ENCODE measurements around the gene SMIM12. TPM values are rescaled to one million over a fixed set of nuclear protein-coding genes. Genes with fewer than 3 reads are reported as not detected.

Gene SMIM12
- polyA plus RNA-seq, 2 of the 4 experiments (the other 2 are of a cell fraction) = 35.8 to 37.5 TPM

DNA sequence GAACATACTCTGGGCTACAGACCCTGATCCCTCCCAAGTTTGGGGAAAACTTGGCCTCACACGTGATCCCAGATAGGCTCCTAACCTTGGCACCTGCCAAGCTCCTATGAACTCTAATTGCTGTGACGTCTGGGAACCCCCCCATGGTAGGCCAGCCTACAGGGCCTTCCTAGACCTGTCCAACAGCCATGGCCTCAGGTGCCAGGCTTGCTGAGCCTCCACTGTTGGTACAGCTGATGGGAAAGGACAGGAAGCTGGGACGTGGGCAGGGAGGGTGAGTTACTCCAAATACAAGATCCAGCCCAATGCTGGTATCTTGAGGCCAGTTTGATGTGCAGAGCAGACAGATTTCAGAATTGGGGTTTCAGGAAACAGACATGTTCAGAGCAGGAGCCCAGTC is 19.1 kb downstream of the SMIM12 start:
- DNase-seq (ENCODE audit: low read depth in 1 of 2, low spot score in 1 of 2) (no peak), ATAC-seq (no peak), FAIRE-seq (no peak)
- POLR2A ChIA-PET = no interaction called here
- no peaks in the 10 kb centered on the region for H3K9me3 ChIP-seq
- H3K4me1 ChIP-seq = no peaks in the 10 kb centered on the region
- CTCF ChIA-PET = interaction anchor here (0.9 to 3.4 kb wide), 2 partner anchors 12 to 19 kb away, joined by 4 to 22 read pairs; partner anchors contain the start of gene SMIM12
- TF ChIP-seq, protein P1, sequence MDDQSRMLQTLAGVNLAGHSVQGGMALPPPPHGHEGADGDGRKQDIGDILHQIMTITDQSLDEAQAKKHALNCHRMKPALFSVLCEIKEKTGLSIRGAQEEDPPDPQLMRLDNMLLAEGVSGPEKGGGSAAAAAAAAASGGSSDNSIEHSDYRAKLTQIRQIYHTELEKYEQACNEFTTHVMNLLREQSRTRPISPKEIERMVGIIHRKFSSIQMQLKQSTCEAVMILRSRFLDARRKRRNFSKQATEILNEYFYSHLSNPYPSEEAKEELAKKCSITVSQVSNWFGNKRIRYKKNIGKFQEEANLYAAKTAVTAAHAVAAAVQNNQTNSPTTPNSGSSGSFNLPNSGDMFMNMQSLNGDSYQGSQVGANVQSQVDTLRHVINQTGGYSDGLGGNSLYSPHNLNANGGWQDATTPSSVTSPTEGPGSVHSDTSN (IDR thresholded peaks at IDR 0.05) = no peak
- no peak for TF ChIP-seq KDM5A (IDR thresholded peaks at IDR 0.05)
- TF ChIP-seq FOSB (CRISPR knock-in tag; IDR thresholded peaks at IDR 0.05) = no peak
- TF ChIP-seq RFX5 (IDR thresholded peaks at IDR 0.05) = no peak
- no peak for TF ChIP-seq NPAS2 (CRISPR knock-in tag; IDR thresholded peaks at IDR 0.05; ENCODE audit: borderline replicate concordance)
- no peak for TF ChIP-seq HEYL (CRISPR knock-in tag; IDR thresholded peaks at IDR 0.05)
- TF ChIP-seq POLR2AphosphoS2 (conservative IDR thresholded peaks at IDR 0.05; ENCODE audit: low read length) = no peak
- TF ChIP-seq POLR2A (IDR thresholded peaks at IDR 0.05; ENCODE audit: low read length) = no peak
- no peak for TF ChIP-seq FOXS1 (CRISPR knock-in tag; IDR thresholded peaks at IDR 0.05)
- TF ChIP-seq HDAC2 (IDR thresholded peaks at IDR 0.05) = no peak
- no peak for TF ChIP-seq CHD4 (IDR thresholded peaks at IDR 0.05; ENCODE audit: borderline replicate concordance)
- 90% methylated on average over 3 of the region's 3 CpGs for WGBS (ENCODE audit: missing lambda C conversion rate)
- H3K4me2 ChIP-seq = no peak overlapping the region
- no peak overlapping the region for H3K4me3 ChIP-seq
- no peak overlapping the region for H3K27ac ChIP-seq

DNA sequence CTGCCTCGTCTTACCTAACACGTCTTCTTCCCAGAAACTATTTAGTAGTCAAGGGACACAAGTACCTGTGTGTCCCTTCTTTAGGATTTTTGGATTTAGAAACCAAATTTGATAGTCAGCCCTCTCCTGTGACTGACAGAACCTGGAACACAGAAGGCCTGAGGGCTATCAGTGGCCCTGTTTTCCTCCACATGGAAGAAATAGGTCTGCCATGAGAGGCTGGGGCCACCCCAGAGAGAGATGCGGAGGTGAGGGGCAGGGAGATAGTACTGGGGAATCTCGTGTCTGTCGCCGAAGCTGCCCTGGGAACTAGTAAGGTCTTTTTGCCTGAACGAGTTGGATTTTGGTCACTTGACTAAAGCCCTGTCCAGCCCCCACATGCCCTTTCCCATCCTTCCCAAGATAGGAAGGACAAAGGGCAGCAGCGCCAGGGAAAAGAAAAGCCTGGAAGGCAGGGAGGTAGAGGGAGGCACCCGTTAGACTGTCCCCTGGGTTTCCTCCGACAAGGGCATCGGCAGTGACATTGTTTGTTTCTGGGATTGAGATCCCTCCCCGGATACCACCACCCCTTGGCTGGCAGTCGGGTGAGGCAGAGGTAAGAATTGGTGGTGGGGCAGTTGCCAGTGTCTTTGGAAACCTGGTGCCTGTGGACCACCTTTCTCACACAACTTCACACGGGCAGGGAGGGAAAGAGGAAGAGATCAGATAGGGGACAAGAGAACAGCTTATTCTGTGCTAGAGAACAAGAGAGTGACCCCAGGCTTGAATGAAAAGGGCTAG is 19.8 kb downstream of the SMIM12 start:
- TF ChIP-seq SMC3 (IDR thresholded peaks at IDR 0.05) (no peak), ZSCAN20 (CRISPR knock-in tag; IDR thresholded peaks at IDR 0.05) (no peak), RNF2 (IDR thresholded peaks at IDR 0.05; ENCODE audit: borderline replicate concordance, low read depth) (no peak), CEBPB (IDR thresholded peaks at IDR 0.05) (no peak), TFCP2L1 (CRISPR knock-in tag; IDR thresholded peaks at IDR 0.05) (no peak), TP53 (CRISPR knock-in tag; IDR thresholded peaks at IDR 0.05) (no peak), JUNB (IDR thresholded peaks at IDR 0.05) (no peak), KDM1A (IDR thresholded peaks at IDR 0.05; ENCODE audit: low read depth) (no peak), HOXB13 (CRISPR knock-in tag; IDR thresholded peaks at IDR 0.05; ENCODE audit: low read depth) (no peak), SREBF2 (IDR thresholded peaks at IDR 0.05) (no peak), ESRRA (IDR thresholded peaks at IDR 0.05; ENCODE audit: borderline replicate concordance, low read length) (no peak), E2F6 (IDR thresholded peaks at IDR 0.05; ENCODE audit: borderline replicate concordance, low read depth) (no peak), POLR2AphosphoS2 (conservative IDR thresholded peaks at IDR 0.05; ENCODE audit: low read length) (no peak), CBX2 (IDR thresholded peaks at IDR 0.05; ENCODE audit: borderline replicate concordance, low read depth) (no peak), EHF (CRISPR knock-in tag; IDR thresholded peaks at IDR 0.05) (no peak), EHMT2 (IDR thresholded peaks at IDR 0.05; ENCODE audit: low read depth) (no peak)
- TF ChIP-seq, protein P2, sequence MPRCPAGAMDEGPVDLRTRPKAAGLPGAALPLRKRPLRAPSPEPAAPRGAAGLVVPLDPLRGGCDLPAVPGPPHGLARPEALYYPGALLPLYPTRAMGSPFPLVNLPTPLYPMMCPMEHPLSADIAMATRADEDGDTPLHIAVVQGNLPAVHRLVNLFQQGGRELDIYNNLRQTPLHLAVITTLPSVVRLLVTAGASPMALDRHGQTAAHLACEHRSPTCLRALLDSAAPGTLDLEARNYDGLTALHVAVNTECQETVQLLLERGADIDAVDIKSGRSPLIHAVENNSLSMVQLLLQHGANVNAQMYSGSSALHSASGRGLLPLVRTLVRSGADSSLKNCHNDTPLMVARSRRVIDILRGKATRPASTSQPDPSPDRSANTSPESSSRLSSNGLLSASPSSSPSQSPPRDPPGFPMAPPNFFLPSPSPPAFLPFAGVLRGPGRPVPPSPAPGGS (IDR thresholded peaks at IDR 0.05) = no peak
- TF ChIP-seq, protein P3, sequence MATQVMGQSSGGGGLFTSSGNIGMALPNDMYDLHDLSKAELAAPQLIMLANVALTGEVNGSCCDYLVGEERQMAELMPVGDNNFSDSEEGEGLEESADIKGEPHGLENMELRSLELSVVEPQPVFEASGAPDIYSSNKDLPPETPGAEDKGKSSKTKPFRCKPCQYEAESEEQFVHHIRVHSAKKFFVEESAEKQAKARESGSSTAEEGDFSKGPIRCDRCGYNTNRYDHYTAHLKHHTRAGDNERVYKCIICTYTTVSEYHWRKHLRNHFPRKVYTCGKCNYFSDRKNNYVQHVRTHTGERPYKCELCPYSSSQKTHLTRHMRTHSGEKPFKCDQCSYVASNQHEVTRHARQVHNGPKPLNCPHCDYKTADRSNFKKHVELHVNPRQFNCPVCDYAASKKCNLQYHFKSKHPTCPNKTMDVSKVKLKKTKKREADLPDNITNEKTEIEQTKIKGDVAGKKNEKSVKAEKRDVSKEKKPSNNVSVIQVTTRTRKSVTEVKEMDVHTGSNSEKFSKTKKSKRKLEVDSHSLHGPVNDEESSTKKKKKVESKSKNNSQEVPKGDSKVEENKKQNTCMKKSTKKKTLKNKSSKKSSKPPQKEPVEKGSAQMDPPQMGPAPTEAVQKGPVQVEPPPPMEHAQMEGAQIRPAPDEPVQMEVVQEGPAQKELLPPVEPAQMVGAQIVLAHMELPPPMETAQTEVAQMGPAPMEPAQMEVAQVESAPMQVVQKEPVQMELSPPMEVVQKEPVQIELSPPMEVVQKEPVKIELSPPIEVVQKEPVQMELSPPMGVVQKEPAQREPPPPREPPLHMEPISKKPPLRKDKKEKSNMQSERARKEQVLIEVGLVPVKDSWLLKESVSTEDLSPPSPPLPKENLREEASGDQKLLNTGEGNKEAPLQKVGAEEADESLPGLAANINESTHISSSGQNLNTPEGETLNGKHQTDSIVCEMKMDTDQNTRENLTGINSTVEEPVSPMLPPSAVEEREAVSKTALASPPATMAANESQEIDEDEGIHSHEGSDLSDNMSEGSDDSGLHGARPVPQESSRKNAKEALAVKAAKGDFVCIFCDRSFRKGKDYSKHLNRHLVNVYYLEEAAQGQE (IDR thresholded peaks at IDR 0.05) = no peak
- no peak overlapping the region for H3K4me3 ChIP-seq
- FAIRE-seq (no peak), ATAC-seq (no peak), DNase-seq (ENCODE audit: low read depth in 1 of 2, low spot score in 1 of 2) (no peak)
- whole genome bisulfite sequencing (ENCODE audit: missing lambda C conversion rate) = 69% methylated on average over 14 of the region's 14 CpGs
- no peaks in the 10 kb centered on the region for H3K4me1 ChIP-seq
- H3K4me2 ChIP-seq = no peak overlapping the region
- ChIA-PET POLR2A (no interaction called here), CTCF (interaction anchor here (3.4 kb wide), 1 partner anchor 12 kb away, joined by 22 read pairs; no protein-coding TSS in a partner anchor)
- no peak overlapping the region for H3K27ac ChIP-seq
- H3K9me3 ChIP-seq = no peaks in the 10 kb centered on the region
